ENCODE data around the gene GLP1R.

GRCh38 chr6:39082310-39082709 lies 33.7 kb downstream of the GLP1R start:
- TF ChIP-seq POLR2A (IDR thresholded peaks at IDR 0.05), result no peak
- TF ChIP-seq, protein P1, sequence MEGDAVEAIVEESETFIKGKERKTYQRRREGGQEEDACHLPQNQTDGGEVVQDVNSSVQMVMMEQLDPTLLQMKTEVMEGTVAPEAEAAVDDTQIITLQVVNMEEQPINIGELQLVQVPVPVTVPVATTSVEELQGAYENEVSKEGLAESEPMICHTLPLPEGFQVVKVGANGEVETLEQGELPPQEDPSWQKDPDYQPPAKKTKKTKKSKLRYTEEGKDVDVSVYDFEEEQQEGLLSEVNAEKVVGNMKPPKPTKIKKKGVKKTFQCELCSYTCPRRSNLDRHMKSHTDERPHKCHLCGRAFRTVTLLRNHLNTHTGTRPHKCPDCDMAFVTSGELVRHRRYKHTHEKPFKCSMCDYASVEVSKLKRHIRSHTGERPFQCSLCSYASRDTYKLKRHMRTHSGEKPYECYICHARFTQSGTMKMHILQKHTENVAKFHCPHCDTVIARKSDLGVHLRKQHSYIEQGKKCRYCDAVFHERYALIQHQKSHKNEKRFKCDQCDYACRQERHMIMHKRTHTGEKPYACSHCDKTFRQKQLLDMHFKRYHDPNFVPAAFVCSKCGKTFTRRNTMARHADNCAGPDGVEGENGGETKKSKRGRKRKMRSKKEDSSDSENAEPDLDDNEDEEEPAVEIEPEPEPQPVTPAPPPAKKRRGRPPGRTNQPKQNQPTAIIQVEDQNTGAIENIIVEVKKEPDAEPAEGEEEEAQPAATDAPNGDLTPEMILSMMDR (IDR thresholded peaks at IDR 0.05 in 4 of 5, conservative IDR thresholded peaks at IDR 0.05 in 1 of 5), result no peak

All from gastrocnemius medialis (tissue), 4 donors.